Prostate gland (tissue), 2 donors: Measurements from ENCODE around the gene GNPNAT1. TPM values are rescaled to one million over a fixed set of nuclear protein-coding genes. Genes with fewer than 3 reads are reported as not detected.
"Not testable (repeated sequence)": the region's sequence is repeated elsewhere in the genome, so short reads cannot be mapped to it uniquely, and the experiment has no call there.

Source experiments
- DNase-seq: peaks from one replicate; pipeline ENCODE4 v3.0.0-alpha.2; 2019; ENCODE audit warnings: low spot score
- H3K27ac ChIP-seq, 2 donors: fragments of 200-600 bp; sonication (generic); 2 replicates each; pipeline ENCODE4 v1.5.1; 2017 to 2019
- H3K27me3 ChIP-seq: fragments of 200-600 bp; sonication (generic); replicated peaks from 2 replicates; pipeline ENCODE4 v1.5.1; 2019; ENCODE audit not compliant: insufficient read depth
- H3K36me3 ChIP-seq, 2 donors: fragments of 200-600 bp; sonication (generic); 1 replicate in 1 of 2; 2 replicates in 1 of 2; pipeline versions ENCODE4 v1.5.1 to v1.8.1; 2017 to 2019
- H3K4me1 ChIP-seq: fragments of 200-600 bp; sonication (generic); replicated peaks from 2 replicates; pipeline ENCODE4 v1.5.1; 2019
- H3K4me3 ChIP-seq, 2 donors: fragments of 200-600 bp; sonication (generic); 2 replicates each; pipeline ENCODE4 v1.5.1; 2017 to 2019
- H3K9me3 ChIP-seq: fragments of 200-600 bp; sonication (generic); 2 replicates; pipeline ENCODE4 v1.5.1; 2017
- POLR2A ChIP-seq: fragments of 450-650 bp; IDR thresholded peaks from one replicate; pipeline ENCODE4 v1.6.1; 2016; ENCODE audit warnings: antibody characterized with exemption, mild to moderate bottlenecking
- POLR2AphosphoS5 ChIP-seq: sonication (generic); formaldehyde crosslinking; IDR thresholded peaks from one replicate; pipeline ENCODE4 v1.6.1; 2017; ENCODE audit warnings: antibody characterized with exemption
- WGBS: methylation state at CpG from one replicate; pipeline ENCODE4 v1.1.5; 2018; 5-methylcytosine and 5-hydroxymethylcytosine counted together
- intact Hi-C: fragments of 100-400 bp; cut with DNase I; formaldehyde crosslinking; loops from one replicate; pipeline ENCODE4 v1.14.2; 2022
- total RNA-seq, 2 donors: library from RNA; depleted of rRNA; stranded (reverse); fragments of >200 nt; gene quantifications; one replicate each; pipeline ENCODE4 v1.1.0, GENCODE V29; 2016
- TF ChIP-seq, protein P1 (sequence below), 4 experiments: fragments of 200-600 bp in 2 of 4; fragments of 450-650 bp in 2 of 4; sonication (generic) in 2 of 4; IDR thresholded peaks; 1 replicate in 3 of 4; 2 replicates in 1 of 4; pipeline ENCODE4 v1.5.1; 2016 to 2019; ENCODE audit warnings: antibody characterized with exemption in 4 of 4, mild to moderate bottlenecking in 2 of 4, moderate library complexity in 2 of 4

Gene GNPNAT1
- total RNA-seq, 2 donors from 2014 or later = 26.2 to 41.4 TPM

DNA sequence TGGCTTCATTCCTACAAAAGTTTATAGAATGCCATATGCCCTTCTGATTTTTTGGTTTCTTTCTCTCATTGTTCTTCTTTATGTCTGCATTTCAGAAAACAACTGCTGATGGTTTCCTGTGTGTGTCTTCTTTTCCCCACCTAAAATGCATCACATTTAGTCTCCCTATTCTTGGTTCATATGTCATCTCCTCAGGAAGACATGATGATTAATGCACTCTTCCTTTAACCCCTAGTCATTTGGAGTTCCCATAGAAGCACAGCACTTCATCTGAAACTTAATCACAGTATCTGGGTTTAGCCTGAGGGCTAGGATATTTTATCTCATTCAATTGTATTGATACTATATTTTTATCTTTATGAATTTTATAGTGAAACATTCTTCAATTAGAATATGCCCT lies 21.5 kb downstream of the GNPNAT1 start:
- TF ChIP-seq POLR2A = no peak
- no peak for TF ChIP-seq POLR2AphosphoS5
- TF ChIP-seq, protein P1, sequence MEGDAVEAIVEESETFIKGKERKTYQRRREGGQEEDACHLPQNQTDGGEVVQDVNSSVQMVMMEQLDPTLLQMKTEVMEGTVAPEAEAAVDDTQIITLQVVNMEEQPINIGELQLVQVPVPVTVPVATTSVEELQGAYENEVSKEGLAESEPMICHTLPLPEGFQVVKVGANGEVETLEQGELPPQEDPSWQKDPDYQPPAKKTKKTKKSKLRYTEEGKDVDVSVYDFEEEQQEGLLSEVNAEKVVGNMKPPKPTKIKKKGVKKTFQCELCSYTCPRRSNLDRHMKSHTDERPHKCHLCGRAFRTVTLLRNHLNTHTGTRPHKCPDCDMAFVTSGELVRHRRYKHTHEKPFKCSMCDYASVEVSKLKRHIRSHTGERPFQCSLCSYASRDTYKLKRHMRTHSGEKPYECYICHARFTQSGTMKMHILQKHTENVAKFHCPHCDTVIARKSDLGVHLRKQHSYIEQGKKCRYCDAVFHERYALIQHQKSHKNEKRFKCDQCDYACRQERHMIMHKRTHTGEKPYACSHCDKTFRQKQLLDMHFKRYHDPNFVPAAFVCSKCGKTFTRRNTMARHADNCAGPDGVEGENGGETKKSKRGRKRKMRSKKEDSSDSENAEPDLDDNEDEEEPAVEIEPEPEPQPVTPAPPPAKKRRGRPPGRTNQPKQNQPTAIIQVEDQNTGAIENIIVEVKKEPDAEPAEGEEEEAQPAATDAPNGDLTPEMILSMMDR (IDR thresholded peaks at IDR 0.05) = no peak
- H3K36me3 ChIP-seq = no peaks in the 10 kb centered on the region

DNA sequence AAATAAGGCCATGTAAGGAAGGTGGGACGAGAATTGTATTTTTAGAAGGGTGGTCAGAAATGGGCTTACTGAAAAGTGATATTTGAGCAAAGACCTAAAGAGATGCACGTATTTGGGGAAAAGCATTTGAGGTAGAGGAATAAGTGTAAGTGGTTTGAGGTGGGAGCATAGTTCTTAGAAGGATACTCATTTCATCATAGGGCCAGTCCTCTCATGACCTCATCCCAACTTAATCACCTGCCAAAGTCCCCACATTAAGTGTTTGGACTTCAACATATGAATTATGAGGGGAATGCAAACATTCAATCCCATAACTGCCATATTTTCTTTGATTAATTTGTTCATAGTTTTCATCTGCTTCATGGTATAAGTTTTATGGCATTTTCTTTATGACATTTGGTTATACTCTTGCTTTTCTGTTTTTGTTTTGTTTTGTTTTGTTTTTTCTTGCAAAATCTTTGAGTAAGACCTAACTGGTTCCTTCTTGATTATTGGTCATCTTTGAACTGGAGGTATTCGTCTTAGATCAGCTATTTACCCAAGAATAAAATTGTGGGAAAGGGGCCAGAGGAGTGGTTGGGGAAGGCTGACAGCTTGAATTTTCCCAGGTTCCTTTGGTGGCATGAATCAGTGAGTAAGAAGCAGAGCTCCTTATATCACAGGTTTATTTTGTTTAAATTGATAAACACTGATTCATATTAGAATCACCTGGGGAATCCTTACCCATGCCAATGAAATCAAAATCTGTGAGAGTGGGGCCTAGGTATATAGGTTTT lies 24.2 kb downstream of the GNPNAT1 start:
- Histone ChIP-seq H3K9me3 (no peaks in the 10 kb centered on the region), H3K36me3 (no peaks in the 10 kb centered on the region), H3K4me3 (no peak overlapping the region), H3K27ac (no peak overlapping the region), H3K27me3 (no peaks in the 10 kb centered on the region), H3K4me1 (no peaks in the 10 kb centered on the region)
- intact Hi-C loops = no loop called here
- TF ChIP-seq POLR2AphosphoS5 (no peak), POLR2A (no peak)
- TF ChIP-seq, protein P1 (IDR thresholded peaks at IDR 0.05) = no peak
- no peak for DNase-seq
- 81% methylated on average over 3 of the region's 3 CpGs for WGBS

More for the DNA sequence above, 21.5 kb downstream of the GNPNAT1 start:
- no peak for DNase-seq
- Histone ChIP-seq H3K4me3 (no peak overlapping the region), H3K27ac (no peak overlapping the region), H3K27me3 (no peaks in the 10 kb centered on the region), H3K4me1 (no peaks in the 10 kb centered on the region), H3K9me3 (no peaks in the 10 kb centered on the region)
- intact Hi-C loops = no loop called here

DNA sequence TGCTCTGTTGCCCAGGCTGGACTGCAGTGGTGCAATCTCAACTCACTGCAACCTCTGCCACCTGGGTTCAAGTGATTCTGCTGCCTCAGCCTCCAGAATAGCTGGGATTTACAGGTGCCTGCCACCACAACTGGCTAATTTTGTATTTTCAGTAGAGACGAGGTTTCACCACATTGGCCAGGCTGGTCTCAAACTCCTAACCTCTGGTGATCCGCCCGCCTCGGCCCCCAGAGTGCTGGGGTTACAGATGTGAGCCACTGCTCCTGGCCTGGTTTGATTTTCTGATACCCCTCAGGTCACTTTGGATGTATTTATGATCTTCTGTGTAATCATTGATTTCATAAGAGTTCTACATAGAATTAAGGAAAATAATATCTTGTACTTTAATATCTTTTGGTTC lies 28.5 kb downstream of the GNPNAT1 start:
- 93% methylated on average over 4 of the region's 4 CpGs for WGBS
- DNase-seq, H3K4me1 ChIP-seq, H3K4me3 ChIP-seq, H3K27me3 ChIP-seq, H3K36me3 ChIP-seq, H3K9me3 ChIP-seq, H3K27ac ChIP-seq, intact Hi-C loops: not testable (repeated sequence)

DNA sequence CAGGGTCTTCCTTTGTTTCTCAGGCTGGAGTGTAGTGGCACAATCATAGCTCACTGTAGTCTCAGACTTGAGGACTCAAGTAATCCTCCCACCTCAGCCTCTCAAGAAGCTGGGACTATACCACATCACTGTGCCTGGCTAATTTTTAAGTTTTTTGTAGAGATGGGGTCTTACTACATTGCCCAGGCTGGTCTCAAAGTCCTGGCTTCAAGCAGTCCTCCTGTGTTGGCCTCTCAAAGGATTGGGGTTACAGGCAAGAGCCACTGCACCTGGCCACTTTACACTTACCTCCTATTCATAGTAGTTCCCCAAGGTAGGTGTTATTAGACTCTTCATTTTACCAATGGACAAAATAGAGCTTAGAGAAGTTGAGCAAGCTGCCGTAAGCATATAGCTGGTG lies 32.3 kb downstream of the GNPNAT1 start:
- H3K4me1 ChIP-seq = no peaks in the 10 kb centered on the region
- no peaks in the 10 kb centered on the region for H3K27me3 ChIP-seq
- no peak overlapping the region for H3K27ac ChIP-seq
- H3K36me3 ChIP-seq = no peaks in the 10 kb centered on the region
- TF ChIP-seq POLR2AphosphoS5 = no peak
- TF ChIP-seq POLR2A = no peak
- TF ChIP-seq, protein P1 (IDR thresholded peaks at IDR 0.05) = no peak
- 96% methylated on average over 1 of the region's 1 CpG for WGBS
- intact Hi-C loops = no loop called here
- no peak for DNase-seq
- no peak overlapping the region for H3K4me3 ChIP-seq
- H3K9me3 ChIP-seq = no peaks in the 10 kb centered on the region

DNA sequence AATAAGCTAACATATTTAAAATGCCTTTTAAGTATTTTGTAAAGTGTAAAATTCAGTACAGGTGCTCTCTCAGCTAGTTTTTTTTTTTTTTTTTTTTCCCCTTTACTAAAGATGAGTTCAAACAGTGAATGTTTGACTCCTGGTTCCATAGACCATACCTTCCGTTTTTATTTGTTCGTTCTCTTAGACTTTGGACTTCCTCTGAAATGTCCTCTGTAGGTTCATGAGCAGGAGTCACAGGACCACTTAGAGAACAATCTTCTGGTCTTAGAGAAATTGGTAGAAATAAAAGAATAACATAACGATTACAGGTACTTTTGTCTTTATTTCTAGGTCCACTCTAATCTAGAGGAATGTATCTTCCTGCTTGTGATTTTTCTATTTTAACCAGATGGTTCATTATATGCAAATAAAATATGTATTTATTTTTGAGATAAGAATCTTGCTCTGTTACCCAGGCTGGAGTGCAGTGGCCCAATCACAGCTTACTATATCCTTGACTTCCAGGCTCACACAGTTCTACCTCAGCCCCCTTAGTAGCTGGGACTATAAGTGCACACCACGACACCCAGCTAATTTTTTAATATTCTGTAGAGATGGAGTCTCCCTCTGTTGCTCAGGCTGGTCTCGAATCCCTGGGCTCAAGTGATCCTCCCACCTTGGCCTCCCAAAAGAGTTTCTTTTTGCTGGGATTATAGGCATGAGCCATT lies 35.6 kb downstream of the GNPNAT1 start:
- H3K4me1 ChIP-seq = no peaks in the 10 kb centered on the region
- 90% methylated on average over 5 of the region's 5 CpGs for WGBS
- TF ChIP-seq POLR2AphosphoS5 (no peak), POLR2A (no peak)
- TF ChIP-seq, protein P1 (IDR thresholded peaks at IDR 0.05) = no peak
- no peaks in the 10 kb centered on the region for H3K27me3 ChIP-seq
- H3K27ac ChIP-seq = no peak overlapping the region
- DNase-seq = no peak
- no peak overlapping the region for H3K4me3 ChIP-seq
- no peaks in the 10 kb centered on the region for H3K9me3 ChIP-seq
- intact Hi-C loops = no loop called here
- H3K36me3 ChIP-seq = no peaks in the 10 kb centered on the region
